ENCODE data around the gene C4orf36.

GRCh38 chr4:86908251-86908657 lies 16.0 kb upstream of the C4orf36 start:
- TF ChIP-seq ELF4 (IDR thresholded peaks at IDR 0.05), result no peak
- TF ChIP-seq TARDBP (IDR thresholded peaks at IDR 0.05), result no peak
- TF ChIP-seq HDGF (IDR thresholded peaks at IDR 0.05; ENCODE audit: borderline replicate concordance), result no peak
- no peak for TF ChIP-seq SUZ12 (IDR thresholded peaks at IDR 0.05)
- no peak for TF ChIP-seq SP1 (IDR thresholded peaks at IDR 0.05)
- TF ChIP-seq BHLHE40 (IDR thresholded peaks at IDR 0.05; ENCODE audit: borderline replicate concordance), result no peak
- TF ChIP-seq L3MBTL2 (conservative IDR thresholded peaks at IDR 0.05), result no peak
- no peak for TF ChIP-seq FOXK2 (IDR thresholded peaks at IDR 0.05)
- no peak for TF ChIP-seq LEF1 (IDR thresholded peaks at IDR 0.05; ENCODE audit: borderline replicate concordance)
